ENCODE data around the gene OMA1.
A peak's percentile ranks its signal among the peaks of the same experiment; 100 is the strongest.
"Not testable (repeated sequence)": the region's sequence is repeated elsewhere in the genome, so short reads cannot be mapped to it uniquely, and the experiment has no call there.

The OMA1 gene

GRCh38 chr1:58524353-58524945 lies 22.1 kb downstream of the OMA1 start:
- no peak for DNase-seq (ENCODE audit: low spot score)

DNA sequence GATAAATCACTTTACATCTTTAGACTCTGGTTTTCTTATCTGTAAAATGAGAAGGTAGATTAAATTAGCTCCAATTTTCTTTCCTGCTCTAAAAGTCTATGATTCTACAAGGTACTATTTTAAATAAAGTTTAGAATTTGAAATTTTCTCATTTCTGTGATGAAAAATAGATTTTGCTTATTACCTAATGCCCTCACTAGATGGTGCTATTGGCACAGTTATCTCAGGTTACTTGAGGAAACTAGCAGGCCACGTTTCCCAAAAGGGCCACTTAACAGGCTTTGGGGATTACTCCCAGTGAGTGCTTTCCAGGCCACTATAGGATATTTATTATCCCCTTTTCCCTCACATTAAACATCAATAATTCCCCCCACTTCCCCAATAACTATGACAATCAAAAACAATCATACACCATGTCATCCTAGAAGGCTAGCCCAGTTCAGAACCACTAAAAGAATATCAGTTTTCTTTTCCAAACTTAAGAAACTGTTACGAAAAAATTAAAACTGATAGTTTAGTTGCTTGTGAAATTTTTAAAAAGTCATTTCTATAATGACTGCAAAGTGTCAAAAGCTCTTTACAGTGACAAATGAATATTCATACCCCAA lies 30.6 kb downstream of the OMA1 start:
- peak; percentile 67 for DNase-seq (ENCODE audit: low spot score)

- DNase-seq (ENCODE audit: low spot score) = no peak
Observed at GRCh38 chr1:58513956-58514355, 32.6 kb downstream of the OMA1 start.

DNA sequence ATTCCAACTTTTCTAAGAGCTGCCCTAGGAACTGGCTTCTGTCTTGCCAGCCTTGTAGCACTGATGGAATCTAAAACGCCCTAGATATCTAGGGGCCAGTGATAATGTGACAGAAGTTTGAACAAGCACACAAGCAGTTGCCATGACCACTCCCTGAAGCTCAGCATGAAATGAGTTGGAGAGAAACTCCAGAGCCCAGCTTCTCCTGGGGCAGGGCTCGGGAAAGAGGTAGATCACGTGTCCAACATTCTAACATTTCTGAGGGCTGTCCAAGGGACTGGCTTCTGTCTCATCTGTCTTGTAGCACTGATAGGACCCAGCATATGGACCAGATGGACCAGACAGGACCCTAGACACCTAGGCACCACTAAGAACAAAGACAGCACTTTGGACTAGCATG lies 37.9 kb downstream of the OMA1 start:
- DNase-seq (ENCODE audit: low spot score) = no peak

DNA sequence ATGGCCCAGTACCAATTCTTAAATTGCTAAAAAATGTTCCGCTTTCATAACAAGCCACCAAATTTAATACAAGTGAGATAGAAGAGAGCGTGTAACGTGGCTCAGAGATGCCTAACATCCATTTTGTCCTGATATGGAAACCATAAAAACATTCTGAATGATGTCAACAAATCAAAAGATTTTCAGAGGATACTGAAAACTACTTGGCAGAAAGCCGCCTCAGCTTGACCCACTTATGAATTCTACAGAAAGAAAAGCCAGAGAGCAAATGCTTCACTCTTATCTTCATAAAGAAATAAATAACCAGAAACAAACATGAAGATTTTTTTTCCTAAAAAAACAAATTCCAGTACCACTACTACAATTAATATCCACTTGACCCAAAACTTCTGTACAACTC lies 41.2 kb downstream of the OMA1 start:
- no peak for DNase-seq (ENCODE audit: low spot score)

GRCh38 chr1:58502519-58502918 lies 44.0 kb downstream of the OMA1 start:
- DNase-seq (ENCODE audit: low spot score) = no peak

DNA sequence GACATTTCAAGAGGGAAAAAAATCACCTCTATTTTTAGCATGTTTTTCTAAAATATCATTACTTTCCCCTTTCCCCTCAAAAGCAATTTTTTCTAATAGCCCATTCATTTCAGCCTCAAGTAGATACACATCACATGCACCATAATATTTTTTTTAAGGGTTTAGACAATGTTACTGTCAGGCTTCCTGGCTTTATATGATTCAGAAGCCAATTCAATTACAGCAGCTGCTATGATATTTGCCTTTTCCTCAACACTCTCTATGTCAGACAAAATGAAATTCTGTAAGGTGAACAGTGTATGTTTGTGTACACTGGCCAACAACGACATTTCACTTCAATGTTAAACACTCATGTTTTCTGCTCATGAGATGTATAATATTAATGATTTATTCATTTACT lies 46.5 kb downstream of the OMA1 start:
- no peak for DNase-seq (ENCODE audit: low spot score)

DNA sequence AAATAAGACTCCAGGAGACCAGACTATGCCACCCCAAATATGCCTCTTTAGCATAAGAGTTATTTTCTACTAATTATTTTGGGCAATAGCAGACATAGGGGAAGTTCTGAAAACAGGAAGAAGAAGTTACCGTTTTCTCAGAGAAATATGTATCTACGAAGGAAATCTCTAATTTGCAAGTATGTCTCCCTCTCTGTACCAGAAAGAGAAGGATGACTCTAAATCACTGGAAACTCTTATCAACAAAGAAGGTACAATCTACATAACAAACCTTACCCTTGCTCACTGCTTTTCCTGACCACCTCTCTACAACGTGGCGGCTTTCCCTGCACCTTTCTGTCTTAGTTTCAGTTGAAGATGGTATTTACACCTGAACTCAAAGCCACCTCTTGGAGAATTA lies 49.0 kb downstream of the OMA1 start:
- DNase-seq (ENCODE audit: low spot score) = no peak

DNA sequence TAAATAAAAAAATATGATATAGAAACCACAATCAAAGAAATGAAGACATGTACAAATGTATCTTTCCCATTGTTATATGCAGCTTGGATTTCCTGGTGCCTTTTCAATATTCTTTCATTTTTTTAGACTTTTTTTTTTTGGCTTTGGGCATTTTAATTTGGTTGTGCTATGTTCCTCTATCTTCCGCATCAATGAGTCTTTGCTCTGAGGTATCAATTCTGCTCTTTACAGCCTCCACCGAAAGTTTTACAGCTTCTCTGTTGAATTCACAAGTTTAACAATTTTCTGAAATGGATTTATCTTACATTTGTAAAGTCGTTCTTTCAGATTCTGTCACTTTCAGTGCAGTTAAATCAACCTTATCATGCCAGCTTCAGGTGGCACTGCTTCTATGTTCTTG lies 50.5 kb downstream of the OMA1 start:
- DNase-seq (ENCODE audit: low spot score) = no peak

- DNase-seq (ENCODE audit: low spot score) = not testable (repeated sequence)
Observed at GRCh38 chr1:58488914-58489313, 57.6 kb downstream of the OMA1 start.

DNA sequence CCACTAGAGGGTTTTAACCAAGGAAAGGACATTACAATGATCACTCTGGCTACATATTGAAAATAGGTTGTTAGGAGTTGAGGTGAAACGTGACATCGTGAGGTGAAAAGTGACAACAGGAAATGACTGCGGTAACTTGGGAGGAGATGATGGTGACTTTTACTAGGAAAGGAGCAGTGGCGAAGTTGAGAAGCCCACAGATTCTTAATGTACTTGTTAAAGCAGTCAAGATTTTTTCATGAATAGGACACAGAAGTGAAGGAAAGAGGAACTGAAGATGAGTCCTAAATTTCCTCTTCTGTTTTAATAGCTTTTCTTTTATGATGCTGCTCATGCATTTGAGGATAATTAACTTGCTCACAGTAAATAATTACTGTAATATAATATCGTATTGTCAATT lies 59.5 kb downstream of the OMA1 start:
- no peak for DNase-seq (ENCODE audit: low spot score)

GRCh38 chr1:58481962-58482361 lies 64.6 kb downstream of the OMA1 start:
- no peak for DNase-seq (ENCODE audit: low spot score)

DNA sequence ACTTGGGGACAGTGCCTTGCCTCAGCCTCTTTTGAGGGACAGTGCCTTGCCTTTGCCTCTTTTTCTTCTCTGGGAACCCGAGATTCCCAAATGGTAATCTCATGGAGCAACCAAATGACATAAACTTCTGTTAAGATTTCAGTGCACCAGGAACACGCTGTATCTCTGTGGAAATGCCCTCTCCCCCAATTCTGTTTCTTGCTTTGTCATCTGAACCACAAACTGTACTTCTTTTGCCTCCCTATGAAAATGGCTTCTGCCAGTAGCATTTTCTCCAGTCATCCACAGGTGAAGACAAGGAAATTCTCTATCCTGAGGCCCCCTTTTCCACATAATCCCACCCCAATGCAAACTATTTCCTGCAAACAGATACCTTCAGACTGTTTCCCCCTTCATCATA lies 66.3 kb downstream of the OMA1 start:
- DNase-seq (ENCODE audit: low spot score) = no peak

- DNase-seq (ENCODE audit: low spot score) = no peak
Observed at GRCh38 chr1:58477390-58477789, 69.1 kb downstream of the OMA1 start.

GRCh38 chr1:58476179-58476578 lies 70.3 kb downstream of the OMA1 start:
- no peak for DNase-seq (ENCODE audit: low spot score)

- DNase-seq (ENCODE audit: low spot score) = no peak
Observed at GRCh38 chr1:58469476-58469875, 77.0 kb downstream of the OMA1 start.

DNA sequence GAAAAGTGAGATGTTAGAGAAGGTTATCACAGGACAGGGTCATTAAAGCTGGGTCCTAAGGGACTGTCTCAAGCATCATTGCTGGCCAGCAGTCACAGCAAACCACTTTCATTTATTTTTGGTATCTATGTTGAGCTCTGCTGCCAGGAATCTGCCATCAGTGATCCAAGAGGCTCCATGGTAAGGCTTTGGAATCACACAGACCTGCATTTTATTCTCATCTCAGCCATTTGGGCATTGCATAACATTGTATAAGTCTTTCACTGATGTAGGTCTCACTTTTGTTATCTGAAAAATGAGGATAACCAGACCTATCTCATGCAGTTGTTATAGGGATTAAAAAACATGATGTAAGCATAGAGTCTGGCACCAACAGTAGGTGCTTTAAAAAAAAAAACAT lies 77.5 kb downstream of the OMA1 start:
- DNase-seq (ENCODE audit: low spot score) = no peak

DNA sequence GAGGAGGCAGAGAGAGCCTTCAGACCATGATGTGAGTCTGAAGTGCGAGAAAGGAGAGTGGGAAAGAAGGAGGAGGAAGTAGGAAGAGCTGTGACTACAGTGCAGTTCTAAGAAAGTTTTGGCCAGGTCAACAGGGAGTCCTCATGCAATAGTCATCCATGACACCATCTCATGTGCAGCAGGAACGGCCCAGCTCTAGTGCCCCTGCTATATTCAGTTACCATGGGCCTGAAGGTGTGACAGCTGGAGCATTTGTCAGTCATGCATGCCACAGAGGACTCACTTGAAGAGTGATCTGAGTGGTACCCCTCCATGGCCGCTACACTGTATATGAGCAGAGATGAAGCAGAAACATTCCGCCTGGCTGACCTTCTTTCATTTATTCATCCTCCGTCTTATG lies 77.9 kb downstream of the OMA1 start:
- DNase-seq (ENCODE audit: low spot score) = no peak

DNA sequence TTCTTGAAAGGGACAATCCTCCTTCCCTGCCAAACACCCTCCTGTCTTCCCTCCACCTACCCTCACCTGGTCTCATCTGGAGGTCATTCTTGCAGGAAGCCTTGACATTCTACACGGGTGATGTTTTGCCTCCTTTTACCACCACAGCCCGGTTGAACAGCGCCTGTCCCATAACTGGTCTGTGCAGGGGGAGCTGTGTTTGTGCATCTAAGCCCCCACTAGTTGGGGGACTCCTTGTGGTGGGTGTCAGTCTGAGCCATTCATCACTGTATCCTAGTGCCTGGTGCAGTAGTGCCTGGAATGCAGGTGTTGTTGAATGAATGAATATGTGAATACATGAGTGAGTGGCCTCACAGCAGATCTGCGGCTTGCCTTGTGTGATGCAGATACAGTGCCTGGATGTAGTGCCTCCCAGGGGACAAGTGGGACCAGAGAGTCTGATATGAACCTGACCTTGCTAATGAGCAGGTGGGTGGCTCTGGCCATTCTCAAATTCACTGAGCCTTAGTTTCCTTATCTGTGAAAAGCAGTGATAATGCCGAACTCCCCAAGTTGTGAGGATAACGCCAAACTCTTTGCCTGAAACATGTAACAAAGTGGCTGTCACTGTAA lies 79.8 kb downstream of the OMA1 start:
- no peak for DNase-seq (ENCODE audit: low spot score)

GRCh38 chr1:58465825-58466629 lies 80.5 kb downstream of the OMA1 start:
- no peak for DNase-seq (ENCODE audit: low spot score)

- DNase-seq (ENCODE audit: low spot score) = no peak
Observed at GRCh38 chr1:58465176-58465575, 81.3 kb downstream of the OMA1 start.

GRCh38 chr1:58460469-58460868 lies 86.1 kb downstream of the OMA1 start:
- no peak for DNase-seq (ENCODE audit: low spot score)

DNA sequence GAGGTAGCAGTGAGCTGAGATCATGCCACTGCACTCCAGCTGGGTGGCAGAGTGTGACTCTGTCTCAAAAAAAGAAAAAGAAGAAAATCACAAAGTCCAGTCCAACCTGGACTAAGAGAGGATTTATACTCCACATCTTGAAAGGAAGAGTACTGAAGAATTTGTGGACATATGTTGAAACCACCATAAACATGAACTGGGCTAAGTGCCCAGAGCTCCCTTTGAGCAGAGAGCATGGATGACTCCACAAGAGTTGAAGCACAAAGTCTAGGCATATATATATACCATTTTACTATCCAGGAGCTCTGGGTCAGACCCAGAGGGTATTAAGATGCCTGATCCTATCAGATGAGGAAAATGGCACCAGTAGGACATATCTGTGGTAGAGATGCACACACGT lies 86.6 kb downstream of the OMA1 start:
- no peak for DNase-seq (ENCODE audit: low spot score)

All from LoVo (cell line).